GM04504 (cell line): ENCODE data around the gene TXNDC16.

Experiments
- DNase-seq: peaks from one replicate; pipeline ENCODE4 v3.0.0-alpha.2; 2012; ENCODE audit warnings: low read depth

TXNDC16 gene

GRCh38 chr14:52455291-52456088 lies 96.8 kb downstream of the TXNDC16 start:
- peak; percentile 27 for DNase-seq

- DNase-seq = no peak
These were observed 105.1 kb downstream of the TXNDC16 start for GRCh38 chr14:52447236-52447635.

GRCh38 chr14:52446355-52446754 lies 106.0 kb downstream of the TXNDC16 start:
- DNase-seq = no peak

DNA sequence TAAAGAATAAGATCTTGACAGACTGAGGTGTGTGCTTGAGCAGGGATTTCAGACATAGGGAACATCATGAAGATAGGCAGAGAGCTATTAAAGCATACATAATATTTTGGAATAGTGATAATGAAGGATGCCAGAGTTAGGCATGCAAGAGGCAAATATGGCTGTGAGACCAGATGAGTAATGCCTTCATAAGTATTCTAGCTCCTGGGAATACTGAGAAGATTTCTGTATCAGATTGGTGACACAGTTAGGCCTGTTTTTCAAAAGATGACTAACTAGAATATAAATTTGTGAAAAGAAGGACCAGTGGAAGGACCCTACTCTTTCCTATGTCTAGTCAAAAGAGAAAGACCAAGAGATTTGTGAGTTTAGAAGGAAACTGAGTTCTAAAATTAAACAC lies 108.8 kb downstream of the TXNDC16 start:
- no peak for DNase-seq

GRCh38 chr14:52442602-52443001 lies 109.7 kb downstream of the TXNDC16 start:
- no peak for DNase-seq

DNA sequence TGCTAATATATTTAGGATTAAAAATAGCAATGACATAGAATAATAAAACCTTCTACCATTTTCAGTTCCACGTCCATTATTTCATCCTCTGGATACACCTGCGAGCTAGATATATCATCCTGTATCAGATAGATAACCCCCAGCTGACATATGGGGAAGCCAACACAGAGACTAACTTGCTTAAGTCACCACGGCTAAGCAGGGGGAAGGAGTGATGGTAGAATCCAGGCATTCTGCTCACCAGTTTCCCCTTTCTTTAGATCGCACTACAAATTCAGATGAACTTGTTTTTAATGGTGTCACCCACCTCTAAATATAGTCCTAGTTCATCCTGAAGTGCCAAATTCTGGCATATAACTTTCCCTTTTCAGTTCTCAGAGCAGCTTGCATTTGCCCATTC lies 110.1 kb downstream of the TXNDC16 start:
- DNase-seq = no peak

- no peak for DNase-seq
These were observed 112.8 kb downstream of the TXNDC16 start for GRCh38 chr14:52439476-52439875.

- no peak for DNase-seq
These were observed 117.3 kb downstream of the TXNDC16 start for GRCh38 chr14:52434955-52435354.

DNA sequence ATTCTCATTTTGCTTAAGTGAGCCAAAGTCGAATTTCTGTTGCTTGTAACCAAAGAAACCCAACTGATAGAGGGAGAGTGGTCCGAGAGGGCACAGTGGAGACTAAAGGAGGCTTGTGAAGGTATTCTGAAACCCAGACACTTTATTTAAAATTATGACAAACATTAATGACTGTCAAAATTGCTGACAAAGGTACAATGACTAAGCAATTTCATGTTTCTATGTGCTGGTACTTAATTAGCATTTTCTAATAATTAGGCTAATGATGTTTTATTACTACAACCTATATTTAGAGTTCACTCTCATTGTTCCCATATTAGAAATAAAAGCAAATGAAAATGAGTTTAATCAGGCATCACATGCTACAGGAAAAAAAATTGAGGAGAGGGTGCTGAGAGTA lies 121.8 kb downstream of the TXNDC16 start:
- no peak for DNase-seq

- no peak for DNase-seq
These were observed 122.9 kb downstream of the TXNDC16 start for GRCh38 chr14:52429451-52429850.

DNA sequence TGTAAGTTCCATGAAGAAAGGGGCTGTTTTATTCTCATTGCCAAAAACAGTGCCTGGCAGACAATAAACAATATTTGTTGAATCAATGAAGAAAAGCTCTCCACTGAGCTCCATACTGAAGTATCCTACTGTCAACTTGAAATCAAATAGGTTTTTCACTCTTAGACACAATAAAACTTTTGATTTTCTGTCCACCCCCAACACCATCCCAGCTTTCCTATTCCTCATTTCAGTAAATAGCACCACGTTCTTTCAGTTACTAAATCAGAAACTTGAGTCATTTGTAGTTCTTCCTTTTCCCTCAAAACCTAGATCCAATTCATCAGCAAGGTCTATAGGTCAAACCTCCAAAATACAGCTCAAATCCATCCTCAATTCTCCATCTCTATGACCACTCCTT lies 124.8 kb downstream of the TXNDC16 start:
- no peak for DNase-seq

GRCh38 chr14:52422650-52423356 lies 129.5 kb downstream of the TXNDC16 start:
- no peak for DNase-seq

GRCh38 chr14:52417139-52417538 lies 135.2 kb downstream of the TXNDC16 start:
- DNase-seq = no peak

GRCh38 chr14:52413729-52414408 lies 138.4 kb downstream of the TXNDC16 start:
- DNase-seq = peak; percentile 63

DNA sequence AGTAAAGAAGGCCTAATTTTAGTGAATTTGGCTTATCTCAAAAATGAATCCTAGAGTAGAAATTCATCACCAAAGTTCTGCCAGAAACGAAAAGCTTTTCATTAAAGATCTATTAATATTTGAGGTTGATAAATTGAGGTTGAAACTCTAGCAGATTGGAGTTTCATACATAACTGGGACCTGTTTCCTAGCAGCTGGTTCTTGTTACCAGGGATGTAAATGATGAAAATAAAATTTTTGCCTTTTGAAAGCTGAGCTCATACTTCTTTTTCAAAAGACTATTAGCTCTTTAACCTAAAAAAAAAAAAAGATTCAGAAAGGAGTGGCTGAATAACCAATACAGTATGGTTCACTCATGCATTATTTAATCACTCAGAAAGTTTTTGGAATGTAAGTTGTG lies 139.9 kb downstream of the TXNDC16 start:
- DNase-seq = no peak

DNA sequence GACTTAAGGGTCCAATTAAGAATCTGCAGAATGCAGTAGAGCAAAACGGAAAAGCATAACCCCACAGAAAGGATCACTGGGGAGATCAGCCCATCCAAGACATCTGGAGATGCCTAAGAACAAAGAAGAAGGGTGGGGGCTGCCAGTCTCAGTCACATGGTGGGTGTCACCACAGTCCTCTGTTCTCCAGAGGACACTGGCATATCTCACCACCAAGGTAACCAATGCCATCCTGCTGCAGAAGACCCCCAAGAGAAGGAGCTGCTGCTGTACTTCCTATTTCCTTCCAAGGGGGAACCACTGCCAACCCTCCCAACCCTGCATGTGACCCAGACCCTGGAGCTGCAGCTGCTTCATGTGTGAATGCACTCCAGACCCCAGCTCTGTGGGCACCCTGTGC lies 147.0 kb downstream of the TXNDC16 start:
- DNase-seq = no peak

DNA sequence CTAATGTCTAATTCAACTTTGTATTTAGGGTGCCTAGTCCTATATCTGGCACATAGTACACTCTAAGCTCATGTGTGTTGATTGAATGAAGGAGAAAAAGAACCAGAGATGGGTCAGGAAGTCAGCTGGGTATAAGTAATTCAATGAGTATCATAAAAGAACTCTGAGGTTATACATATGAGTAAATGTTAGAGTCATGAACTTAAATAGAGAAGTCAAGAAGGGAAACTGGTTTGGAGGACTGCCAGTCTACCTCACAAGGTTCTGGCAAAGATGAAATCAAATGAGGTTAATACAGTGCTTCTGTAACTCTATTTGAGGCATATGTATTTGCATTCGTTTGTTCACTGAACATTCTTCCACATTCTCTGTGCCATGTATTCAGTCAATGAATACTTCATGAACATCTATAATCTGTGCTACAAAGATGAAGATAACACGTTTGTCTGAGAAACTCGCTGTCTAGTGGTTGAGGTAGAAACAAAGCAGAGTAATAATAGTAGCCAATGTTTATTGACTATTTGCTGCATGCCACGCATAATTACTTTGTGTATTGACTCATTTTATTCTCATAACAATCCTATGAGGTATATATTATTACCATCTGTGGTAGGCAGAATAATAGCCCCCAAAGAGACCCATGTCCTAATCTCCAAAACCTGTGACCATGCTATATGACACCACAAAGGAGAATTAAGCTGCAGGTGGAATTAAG lies 149.3 kb downstream of the TXNDC16 start:
- DNase-seq = no peak

GRCh38 chr14:52400846-52401245 lies 151.5 kb downstream of the TXNDC16 start:
- DNase-seq = no peak

DNA sequence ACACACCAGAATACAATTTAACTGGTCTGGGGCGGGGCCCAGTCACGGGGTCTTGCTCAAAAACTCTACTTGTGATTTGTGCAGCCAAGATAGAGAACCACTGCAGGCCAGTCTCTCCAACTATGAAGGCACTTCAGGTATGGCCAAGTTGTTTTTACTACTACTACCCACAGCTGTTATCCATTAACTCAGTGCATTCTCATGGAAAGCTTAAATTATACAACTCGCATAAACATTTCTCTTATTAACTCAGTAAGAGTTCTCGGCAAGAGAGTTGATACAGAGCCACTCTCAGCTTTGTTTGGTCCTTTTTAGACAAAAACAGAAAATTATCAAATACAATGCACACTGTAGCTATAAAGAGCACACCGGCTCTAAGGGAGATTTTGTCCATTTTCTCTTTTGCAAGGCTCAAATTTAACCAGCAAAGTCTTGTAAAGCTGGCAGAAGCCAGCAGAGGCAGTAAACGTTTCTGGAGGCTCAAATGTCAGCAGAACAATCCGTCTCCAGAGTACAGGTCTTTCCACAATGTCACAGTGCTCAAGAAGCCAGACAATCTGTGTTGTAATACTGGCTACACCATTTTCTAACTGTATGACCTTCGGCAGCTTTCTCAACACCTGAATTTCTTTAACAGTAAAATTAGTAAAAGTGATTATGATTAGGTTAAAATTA lies 152.2 kb downstream of the TXNDC16 start:
- DNase-seq = no peak

DNA sequence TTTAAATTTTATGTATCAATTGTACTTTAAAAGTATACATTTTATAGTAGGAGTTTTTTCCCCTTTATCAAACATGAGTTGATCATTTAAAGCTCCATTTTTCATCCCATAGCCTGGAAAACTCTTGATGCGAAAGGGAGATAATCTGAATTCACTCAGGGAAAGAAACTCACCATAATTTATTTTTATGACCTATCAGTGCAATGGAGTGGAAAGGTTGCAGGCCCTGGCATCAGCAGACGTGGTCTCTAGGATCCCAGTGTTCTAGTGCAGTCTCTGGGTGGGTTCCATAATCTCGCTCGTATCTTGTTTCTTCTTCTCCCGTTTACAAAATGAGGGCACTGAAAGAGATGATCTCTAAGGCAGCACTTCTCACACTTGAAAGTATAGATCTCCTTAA lies 153.2 kb downstream of the TXNDC16 start:
- no peak for DNase-seq

DNA sequence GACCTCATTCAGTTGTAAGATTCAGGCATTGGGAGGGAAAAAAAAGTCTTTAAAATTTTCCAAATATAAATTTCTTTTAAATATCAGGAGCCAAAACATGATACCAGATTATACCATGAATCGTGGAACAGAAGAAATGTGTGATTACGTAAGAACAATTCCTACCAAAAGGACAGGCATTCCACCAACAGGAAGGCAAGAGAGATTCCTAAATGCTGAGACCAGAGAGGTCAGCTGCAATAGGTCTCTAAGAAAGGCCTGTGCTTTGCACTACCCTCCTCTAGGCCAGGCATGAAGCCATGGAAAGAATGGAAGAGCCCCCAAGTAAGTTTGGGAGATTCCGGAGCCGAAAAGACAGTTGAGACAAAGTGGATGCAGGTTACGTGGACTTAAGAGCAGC lies 154.5 kb downstream of the TXNDC16 start:
- no peak for DNase-seq

- no peak for DNase-seq
These were observed 156.6 kb downstream of the TXNDC16 start for GRCh38 chr14:52395728-52396127.
